AG10803 (cell line): Measurements from ENCODE around the gene CNTNAP2.

Experiments used
- DNase-seq: peaks from one replicate; pipeline ENCODE4 v3.0.0; 2010; ENCODE audit warnings: low read depth
- H3K4me3 ChIP-seq: 2 replicates; pipeline ENCODE4 v1.5.1; 2011; ENCODE audit warnings: mild to moderate bottlenecking, low read length, control low read depth
- TF ChIP-seq, protein P1 (sequence below): conservative IDR thresholded peaks from 2 replicates; pipeline ENCODE4 v1.5.1; 2011; ENCODE audit warnings: mild to moderate bottlenecking, low read length, control low read depth, inconsistent platforms

Gene CNTNAP2

GRCh38 chr7:147952918-147953317, 1836.3 kb downstream of the CNTNAP2 start:
- TF ChIP-seq, protein P1, sequence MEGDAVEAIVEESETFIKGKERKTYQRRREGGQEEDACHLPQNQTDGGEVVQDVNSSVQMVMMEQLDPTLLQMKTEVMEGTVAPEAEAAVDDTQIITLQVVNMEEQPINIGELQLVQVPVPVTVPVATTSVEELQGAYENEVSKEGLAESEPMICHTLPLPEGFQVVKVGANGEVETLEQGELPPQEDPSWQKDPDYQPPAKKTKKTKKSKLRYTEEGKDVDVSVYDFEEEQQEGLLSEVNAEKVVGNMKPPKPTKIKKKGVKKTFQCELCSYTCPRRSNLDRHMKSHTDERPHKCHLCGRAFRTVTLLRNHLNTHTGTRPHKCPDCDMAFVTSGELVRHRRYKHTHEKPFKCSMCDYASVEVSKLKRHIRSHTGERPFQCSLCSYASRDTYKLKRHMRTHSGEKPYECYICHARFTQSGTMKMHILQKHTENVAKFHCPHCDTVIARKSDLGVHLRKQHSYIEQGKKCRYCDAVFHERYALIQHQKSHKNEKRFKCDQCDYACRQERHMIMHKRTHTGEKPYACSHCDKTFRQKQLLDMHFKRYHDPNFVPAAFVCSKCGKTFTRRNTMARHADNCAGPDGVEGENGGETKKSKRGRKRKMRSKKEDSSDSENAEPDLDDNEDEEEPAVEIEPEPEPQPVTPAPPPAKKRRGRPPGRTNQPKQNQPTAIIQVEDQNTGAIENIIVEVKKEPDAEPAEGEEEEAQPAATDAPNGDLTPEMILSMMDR: no peak
- H3K4me3 ChIP-seq: no peak overlapping the region
- no peak for DNase-seq

DNA sequence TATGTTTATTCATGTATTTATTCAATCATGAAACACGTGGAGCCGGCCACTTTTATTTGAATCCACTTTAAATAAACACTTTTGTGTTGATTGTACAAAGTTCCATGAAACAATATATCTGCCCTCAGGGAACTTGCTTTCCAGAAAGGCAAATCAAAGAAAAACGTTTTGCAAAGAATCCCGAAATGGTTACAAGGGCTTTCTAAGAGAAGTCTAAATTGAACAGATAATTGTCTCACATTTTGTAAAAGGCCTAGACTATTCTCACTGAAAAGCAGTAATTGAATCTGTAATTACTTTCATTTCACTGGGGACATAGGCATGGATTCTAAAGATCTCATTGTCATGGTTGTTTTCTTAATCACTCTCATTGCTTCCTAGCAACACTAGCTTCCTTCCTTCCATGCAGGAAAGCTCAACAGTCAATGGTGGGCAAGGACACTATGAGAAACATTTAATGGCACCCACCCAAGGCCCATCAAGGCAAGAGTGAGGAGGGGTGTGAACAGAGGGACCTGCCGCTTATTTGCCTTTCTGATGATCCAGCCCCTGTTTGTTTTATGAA, 1851.5 kb downstream of the CNTNAP2 start:
- no peak for DNase-seq
- TF ChIP-seq, protein P1: no peak
- H3K4me3 ChIP-seq: no peak overlapping the region

DNA sequence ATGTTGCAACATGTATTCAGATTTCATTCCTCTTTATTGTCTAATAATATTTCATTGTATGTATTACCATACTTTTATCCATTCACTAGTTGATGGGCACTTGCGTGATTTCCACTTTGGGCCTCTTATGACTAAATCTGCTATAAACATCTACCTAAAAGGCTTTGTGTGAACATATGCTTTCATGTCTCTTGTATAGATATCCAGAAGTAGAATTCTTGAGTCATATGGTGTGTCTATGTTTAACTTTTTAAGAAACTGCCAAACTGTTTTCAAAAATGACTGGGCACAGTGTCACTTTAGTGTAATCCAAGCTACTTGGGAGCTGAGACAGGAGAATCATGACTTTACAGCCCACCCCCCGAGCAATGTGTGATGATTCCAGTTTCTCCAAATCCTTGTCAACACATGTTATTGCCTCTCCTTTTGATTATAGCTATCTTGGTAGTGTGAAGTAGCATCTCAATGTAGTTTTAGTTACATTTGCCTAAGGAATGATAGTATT, 1855.1 kb downstream of the CNTNAP2 start:
- DNase-seq: no peak
- TF ChIP-seq, protein P1: no peak
- no peak overlapping the region for H3K4me3 ChIP-seq

- no peak for DNase-seq
- TF ChIP-seq, protein P1: no peak
- no peak overlapping the region for H3K4me3 ChIP-seq
Measured at GRCh38 chr7:147978201-147978600, 1861.6 kb downstream of the CNTNAP2 start.

DNA sequence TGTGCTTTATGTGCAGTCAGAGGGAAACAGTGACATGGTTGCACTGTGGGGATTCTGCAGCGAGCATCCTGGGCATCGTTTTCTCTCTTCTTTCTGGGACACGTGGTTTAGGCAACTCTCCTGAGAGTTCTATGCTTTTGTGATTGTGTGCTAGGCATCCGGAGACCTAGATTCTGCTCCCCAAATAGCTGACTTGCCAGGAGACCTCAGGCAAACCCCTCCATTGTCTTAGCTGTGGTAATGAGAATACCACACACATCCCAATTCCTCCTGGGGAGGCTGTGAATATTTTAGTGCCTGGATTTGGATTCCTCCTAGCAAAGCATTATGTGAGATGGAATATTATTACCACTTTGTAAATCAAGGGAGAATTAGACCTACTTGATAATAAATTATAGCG, 1862.0 kb downstream of the CNTNAP2 start:
- H3K4me3 ChIP-seq: no peak overlapping the region
- DNase-seq: no peak
- TF ChIP-seq, protein P1: no peak

DNA sequence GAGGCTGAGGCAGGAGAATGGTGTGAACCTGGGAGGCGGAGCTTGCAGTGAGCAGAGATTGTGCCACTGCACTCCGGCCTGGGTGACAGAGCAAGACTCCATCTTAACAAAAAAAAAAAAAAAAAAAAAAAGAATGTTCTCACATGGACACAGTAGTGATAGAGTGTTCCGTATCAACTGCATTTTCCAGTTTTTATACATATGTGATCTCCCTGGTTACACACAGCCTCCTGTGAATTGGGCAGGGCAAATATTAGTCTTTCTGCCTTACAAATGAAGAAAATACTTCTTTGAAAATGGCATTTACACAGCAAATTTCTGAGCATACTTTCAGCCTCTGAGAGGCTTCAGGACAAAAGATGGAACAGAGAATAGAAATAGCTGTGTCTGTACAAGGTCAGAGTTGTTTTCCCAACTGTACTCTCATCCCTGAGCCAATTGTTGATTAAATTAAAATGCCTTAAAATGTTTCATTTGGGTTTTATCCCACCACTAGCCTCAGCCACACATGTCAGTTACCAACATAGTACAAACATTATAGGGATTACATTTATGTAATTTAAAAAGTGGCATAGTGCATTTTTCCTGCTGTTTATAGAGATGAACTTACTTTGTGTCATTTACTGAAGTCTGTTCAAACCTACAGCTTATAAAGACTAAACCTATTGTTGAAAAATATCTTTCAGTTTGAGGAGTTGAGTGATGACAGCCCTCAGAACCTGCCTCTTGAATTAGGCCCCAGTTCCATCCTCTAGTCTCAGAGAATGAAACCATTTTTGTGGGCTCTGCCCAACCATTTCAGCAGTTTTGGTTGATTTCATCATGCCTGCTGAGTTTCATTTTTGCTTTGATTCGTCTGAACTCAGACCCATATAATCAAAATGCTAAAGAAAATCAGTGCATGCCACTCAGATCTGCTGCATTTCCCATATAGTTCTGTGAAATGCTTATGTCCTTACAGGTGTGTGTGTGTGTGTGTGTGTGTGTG, 1864.5 kb downstream of the CNTNAP2 start:
- TF ChIP-seq, protein P1: no peak
- no peak overlapping the region for H3K4me3 ChIP-seq
- DNase-seq: peak; percentile 17

DNA sequence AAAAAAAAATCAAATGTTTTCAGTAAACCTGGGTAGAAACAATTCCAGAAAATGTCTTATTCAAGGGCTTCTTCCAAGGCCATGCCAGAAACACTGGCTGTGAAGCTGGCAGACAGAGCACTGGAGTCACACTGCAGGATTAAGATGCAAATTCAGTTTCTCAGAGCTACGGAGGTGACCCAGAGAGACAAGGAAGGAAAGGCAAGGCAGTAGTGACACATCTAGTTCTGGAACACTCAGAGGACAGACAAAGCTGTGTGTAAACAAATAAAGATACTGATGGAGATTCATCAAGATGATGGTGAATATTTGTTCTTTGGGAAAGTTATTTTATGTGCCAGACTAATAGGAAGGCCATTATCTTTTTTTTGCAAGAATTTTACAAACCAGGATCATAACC, 1865.7 kb downstream of the CNTNAP2 start:
- TF ChIP-seq, protein P1: no peak
- no peak for DNase-seq
- no peak overlapping the region for H3K4me3 ChIP-seq
